OCI-LY7 (cell line): Measurements from ENCODE around the gene TMED5.

ENCODE experiments used
- EZH2phosphoT487 ChIP-seq: fragments of 200-600 bp; sonication (generic); IDR thresholded peaks from 2 replicates; pipeline ENCODE4 v1.6.1; 2018; ENCODE audit warnings: low read depth, borderline replicate concordance, mild to moderate bottlenecking, mixed run types, antibody characterized with exemption, low read length, moderate library complexity, mixed read lengths
- TF ChIP-seq, protein P1 (sequence below): fragments of 200-600 bp; sonication (generic); conservative IDR thresholded peaks from 2 replicates; pipeline ENCODE4 v1.5.1; 2014; ENCODE audit warnings: mild to moderate bottlenecking, antibody characterized with exemption, low read length, moderate library complexity, mixed read lengths

DNA sequence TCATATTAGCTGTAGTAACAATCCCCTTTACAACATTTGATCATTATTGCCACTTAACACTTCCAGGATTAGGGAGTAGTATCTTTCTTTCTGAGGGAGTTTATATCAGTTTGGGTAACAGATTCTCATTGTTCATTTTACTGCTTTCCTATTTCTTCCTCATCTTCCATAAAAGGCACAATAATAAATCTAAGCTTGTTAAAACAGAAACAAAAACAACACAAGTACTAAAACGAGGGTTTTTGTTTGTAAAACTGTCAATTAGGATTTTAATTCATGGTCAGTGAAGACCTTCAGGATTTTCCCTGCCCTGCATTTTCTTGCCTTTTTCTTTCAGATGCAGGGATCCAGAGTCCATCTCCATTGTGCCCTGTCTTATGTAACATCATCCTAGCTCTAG lies 29.5 kb downstream of the TMED5 start:
- TF ChIP-seq, protein P1, sequence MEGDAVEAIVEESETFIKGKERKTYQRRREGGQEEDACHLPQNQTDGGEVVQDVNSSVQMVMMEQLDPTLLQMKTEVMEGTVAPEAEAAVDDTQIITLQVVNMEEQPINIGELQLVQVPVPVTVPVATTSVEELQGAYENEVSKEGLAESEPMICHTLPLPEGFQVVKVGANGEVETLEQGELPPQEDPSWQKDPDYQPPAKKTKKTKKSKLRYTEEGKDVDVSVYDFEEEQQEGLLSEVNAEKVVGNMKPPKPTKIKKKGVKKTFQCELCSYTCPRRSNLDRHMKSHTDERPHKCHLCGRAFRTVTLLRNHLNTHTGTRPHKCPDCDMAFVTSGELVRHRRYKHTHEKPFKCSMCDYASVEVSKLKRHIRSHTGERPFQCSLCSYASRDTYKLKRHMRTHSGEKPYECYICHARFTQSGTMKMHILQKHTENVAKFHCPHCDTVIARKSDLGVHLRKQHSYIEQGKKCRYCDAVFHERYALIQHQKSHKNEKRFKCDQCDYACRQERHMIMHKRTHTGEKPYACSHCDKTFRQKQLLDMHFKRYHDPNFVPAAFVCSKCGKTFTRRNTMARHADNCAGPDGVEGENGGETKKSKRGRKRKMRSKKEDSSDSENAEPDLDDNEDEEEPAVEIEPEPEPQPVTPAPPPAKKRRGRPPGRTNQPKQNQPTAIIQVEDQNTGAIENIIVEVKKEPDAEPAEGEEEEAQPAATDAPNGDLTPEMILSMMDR = no peak
- no peak for TF ChIP-seq EZH2phosphoT487
